Measurements from ENCODE around the gene RERE.

The RERE gene

DNA sequence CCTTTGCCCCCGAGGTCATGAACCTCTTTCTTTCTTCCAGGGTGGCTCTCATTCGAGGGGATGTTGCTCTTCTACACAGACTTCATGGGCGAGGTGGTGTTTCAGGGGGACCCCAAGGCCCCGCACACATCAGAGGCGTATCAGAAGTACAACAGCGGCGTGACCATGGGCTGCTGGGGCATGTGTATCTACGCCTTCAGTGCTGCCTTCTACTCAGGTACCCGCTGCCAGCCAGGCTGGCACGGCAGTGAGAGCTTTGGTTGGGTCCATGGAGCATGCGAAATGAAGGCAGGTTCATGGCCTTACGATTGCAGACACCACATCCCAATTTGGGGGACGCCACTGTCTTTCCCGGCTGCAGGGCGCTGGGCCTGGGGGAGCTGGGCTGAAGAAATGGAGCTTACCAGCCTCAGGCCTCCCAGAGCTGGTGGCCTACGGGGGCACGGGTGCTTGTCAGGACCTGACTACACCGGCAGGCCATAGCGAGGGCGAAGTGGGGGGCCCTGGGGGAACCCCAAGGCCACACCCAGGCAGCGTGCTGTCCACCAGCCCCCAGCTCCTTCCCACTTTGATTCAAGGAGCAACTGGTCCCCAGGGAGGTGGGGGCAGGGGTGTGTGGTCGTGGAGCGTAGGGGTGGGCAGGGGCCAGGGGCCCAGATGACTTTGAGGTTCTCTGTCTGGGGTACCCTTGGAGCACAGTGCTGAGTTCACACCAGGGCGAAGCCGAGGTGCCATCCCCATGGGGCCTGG is 479.5 kb downstream of the RERE start:
- no peak for DNase-seq

DNA sequence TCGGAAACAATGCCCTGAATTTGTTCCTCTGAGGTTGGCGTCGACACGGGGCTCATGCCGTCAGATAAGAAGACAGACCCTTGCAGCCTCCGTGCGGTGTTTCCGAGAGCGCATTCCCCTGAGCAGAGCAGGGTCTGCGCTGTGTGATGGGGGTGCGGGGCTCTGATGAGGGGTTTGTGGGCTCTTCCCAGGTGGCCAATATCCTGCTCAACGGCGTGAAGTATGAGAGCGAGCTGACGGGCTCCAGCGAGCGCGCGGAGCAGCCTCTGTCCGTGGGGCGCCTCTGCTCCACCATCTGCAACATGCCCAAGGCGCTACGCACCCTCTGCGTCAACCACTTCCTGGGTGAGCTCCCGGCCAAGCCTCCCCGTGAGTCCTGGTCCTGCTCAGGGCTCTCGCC is 482.2 kb downstream of the RERE start:
- no peak for DNase-seq

DNA sequence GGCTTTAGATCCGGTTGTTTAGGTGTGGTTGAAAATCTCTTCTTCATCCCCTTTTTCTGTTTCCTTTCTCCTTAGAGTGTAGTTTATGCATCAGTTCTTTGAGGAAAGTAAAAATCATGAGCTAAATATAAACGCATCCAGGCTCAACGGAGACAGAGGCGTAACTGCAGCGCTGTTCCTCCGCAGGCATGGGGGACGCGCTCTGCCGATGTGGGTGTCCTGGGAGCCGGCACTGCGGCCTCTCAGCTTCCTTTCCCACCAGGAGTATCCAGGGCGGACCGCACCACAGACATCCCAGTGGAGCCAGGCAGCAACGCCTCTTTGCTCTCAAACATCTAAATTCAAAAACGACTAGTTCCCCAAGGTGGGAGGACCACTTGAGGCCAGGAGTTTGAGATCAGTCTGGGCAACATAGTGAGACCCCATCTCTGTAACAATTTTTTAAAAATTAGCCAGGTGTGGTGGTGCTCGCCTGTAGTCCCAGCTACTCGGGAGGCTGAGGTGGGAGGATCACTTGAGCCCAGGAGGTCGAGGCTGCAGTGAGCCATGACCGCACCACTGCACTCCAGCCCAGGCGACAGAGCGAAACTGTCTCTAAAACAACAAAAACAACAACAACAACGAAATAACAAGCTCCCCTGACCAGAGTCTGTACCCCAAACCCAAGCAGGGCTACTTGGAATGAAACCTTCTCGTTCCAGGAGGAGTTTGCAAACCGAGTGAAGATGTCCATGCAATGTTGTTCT is 483.2 kb downstream of the RERE start:
- no peak for DNase-seq

DNA sequence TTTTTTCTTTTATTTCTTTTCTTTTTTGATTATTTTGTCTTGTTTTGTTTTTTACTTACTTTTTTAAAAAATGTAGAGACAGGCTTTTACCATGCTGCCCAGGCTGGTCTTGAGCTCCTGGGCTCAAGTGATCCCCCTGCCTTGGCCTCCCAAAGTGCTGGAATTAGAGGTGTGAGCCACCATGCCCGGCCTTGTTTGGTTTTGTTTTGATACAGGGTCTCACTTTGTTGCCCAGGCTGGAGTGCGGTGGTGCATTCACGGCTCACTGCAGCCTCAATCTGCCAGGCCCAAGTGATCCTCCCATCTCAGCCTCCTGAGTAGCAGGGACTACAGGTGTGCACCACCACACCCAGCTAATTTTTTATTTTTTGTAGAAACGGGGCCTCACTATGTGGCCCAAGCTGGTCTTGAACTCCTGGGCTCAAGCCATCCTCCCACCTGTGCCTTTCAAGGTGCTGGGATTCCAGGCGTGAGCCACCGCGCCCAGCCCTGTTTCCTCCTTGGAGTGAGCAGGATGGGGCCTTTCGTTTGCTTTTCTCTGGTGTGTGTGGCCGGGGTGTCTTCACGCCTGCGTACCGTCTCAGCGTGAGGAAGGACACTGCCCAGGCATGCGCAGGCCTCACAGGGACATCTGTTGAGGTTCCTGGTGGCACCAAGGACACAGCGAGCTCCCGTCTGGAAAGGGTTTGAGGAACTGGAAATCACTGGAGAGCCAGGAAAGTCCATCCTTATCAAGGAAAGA is 484.0 kb downstream of the RERE start:
- DNase-seq: no peak

DNA sequence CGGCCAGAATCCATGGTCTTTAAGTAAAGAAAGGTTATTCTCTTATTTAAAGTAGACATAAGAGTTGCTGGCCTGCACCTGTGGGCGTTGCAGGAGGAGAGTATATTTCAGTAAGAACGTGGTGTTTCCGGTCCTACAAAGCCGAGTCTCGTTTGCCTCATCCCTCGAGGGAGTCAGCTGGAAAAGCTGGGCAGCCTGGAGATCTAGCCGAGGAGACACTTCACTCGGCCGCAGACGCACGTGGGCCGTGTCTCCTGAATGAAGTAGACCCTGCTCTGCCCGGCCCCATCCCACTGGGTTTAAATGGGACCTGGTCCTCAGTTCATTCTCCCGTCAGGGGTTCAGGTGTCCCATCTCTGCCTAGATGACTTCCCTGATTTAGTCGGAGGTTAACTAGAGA is 484.6 kb downstream of the RERE start:
- DNase-seq: no peak

DNA sequence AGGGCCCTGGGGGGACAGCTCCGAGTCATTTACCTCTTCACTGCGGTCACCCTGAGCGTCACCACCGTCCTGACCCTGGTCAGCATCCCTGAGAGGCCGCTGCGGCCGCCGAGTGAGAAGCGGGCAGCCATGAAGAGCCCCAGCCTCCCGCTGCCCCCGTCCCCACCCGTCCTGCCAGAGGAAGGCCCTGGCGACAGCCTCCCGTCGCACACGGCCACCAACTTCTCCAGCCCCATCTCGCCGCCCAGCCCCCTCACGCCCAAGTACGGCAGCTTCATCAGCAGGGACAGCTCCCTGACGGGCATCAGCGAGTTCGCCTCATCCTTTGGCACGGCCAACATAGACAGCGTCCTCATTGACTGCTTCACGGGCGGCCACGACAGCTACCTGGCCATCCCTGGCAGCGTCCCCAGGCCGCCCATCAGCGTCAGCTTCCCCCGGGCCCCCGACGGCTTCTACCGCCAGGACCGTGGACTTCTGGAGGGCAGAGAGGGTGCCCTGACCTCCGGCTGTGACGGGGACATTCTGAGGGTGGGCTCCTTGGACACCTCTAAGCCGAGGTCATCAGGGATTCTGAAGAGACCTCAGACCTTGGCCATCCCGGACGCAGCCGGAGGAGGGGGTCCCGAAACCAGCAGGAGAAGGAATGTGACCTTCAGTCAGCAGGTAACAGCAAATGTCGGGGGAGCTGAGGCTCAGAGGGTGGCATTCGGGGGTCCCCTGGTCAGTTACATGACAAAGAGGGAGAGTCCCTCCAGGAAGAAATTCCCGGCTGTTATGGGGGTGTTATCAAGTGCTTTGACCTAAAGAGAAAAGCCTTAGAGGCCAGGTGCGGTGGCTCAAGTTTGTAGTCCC is 486.9 kb downstream of the RERE start:
- DNase-seq: no peak

DNA sequence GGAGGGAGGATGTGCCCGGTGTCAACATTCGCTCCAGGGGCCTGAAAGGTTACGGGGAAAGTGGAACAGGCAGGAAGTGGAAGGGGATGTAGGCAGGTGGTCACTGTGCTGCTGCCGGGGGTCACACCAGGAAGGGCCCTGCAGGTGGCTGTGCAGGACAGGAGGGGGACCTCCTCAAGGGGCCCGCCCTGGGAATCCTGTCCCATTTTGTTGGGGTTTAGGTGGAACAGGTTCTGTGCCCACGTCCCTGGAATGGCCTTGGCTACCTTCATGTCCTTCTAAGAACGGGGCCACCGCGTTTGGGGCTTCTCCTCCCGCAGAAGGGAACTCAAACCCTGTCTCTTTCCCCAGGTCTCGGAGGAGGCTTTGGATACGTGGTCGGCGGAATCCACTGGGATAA is 487.6 kb downstream of the RERE start:
- DNase-seq: no peak

DNA sequence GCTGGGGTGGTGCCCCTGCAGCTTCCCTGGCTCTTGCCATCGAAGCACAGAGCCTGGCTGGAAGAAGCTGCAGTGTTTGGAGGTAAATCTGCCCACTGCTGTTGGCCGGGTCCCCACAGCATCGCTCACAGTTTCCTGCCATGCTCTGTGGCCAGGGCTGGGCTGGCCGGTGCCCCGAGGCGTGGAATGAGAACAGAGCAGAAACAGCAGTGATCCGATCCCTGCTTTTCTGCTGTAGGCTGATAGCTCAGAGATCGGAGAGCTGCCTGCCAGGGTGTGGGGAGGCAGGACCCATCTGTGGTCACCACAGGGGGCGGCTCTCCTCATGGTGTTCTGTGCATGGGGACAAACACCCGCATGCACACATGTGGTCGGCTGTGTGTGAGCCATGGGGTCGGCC is 488.0 kb downstream of the RERE start:
- DNase-seq: no peak

DNA sequence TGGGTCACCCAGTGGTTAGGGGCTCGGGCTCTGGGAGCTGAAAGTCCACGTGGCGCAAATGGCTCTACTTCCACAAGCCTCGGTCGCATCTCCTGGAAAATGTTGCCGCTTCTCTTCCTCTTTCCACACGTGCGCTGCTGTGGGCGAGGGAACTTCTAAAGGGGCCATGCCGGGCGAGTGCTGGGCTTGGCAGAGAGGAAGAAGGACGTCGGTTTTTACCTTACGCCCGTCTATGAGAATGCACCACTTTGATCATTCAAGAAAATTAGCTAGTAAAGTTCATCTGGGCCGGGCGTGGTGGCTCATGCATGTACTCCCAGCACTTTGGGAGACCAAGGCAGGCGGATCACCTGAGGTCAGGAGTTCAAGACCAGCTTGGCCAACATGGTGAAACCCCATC is 489.2 kb downstream of the RERE start:
- no peak for DNase-seq

DNA sequence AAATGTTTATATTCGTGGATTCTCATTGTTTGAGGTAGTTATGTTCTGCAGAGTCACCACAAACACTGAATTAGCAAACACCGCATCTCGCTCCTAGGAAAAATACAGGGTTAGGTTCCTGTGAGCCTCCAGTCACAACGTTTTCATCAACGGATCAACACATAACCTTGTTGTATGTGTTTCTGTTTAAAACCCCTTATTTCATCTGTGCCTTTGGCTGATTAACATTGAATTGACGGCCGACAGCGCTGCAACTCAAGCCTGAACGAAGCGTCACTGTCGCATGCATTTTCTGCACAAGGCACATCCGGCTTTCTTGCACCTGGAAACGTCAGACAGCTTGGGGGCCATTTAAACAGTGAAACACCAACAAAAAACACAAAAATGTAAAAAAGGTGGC is 491.2 kb downstream of the RERE start:
- DNase-seq: no peak

DNA sequence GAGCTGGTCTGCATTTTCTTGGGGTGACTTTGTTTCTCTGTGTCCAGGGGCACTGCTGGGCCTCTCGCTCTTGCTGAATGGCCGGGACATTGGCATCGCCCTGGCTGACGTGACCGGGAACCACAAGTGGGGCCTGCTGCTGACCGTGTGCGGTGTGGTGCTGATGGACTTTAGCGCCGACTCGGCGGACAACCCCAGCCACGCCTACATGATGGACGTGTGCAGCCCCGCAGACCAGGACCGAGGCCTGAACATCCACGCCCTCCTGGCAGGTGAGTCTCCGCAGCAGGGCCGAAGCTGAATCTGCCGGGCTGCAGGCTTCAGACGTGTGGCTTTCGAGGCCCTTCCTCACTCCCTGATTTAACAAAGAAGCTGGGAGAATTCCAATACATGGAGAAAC is 491.7 kb downstream of the RERE start:
- no peak for DNase-seq

DNA sequence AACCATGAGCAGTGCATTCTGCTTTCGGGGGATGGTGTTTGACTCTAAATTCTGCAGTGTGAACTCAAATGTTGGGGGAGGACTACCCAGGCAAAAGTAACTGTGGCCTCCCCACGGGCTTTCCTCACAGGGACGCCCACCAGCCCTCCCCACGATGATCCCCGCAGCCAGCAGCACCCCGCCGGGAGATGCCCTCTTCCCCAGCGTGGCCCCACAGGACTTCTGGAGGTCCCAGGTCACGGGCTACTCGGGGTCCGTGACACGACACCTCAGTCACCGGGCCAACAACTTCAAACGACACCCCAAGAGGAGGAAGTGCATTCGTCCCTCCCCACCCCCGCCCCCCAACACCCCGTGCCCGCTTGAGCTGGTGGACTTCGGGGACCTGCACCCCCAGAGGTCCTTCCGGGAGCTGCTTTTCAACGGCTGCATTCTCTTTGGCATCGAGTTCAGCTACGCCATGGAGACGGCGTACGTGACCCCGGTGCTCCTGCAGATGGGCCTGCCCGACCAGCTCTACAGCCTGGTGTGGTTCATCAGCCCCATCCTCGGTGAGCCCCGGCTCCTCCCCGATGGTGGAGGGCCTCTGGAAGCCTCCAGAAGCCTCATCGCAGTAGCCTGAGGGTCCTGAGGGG is 493.1 kb downstream of the RERE start:
- no peak for DNase-seq

DNA sequence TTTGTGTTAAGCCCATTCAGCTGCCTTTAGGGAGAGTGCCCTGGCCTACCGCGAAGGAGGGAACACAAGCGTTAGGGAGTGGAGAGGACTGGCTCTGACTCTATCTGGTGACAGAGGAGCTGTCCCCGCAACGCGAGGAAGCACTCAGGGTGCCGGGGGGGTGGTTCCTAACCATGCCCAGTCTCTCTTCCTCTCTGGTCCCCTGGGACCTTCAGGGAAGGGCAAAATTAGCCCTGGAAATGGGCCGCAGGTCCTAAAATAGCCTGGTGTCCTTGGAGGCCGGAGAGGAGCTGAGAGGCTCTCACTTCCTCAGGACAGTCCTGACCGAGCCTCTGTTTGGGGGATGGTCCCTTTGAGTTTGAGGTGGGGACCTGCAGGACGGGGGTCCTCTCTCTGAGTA is 493.7 kb downstream of the RERE start:
- DNase-seq: no peak

DNA sequence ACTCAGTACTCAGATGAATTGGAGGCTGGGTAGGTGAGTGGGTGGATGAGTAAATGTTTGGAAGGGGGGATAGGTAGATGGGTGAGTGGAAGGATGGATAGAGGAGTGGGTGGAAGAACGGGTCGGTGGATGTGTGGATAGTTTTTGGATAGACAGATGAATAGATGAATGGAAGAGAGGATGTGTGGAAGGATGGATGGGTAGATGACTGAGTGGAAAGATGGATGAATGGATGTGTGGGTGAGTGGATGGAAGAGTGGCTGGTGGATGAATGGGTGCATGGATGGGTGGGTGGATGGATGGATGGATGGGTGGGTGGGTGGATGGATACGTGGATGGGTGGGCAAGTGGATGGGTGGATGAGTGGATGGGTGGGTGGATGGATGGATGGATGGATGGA is 495.8 kb downstream of the RERE start:
- DNase-seq: no peak

DNA sequence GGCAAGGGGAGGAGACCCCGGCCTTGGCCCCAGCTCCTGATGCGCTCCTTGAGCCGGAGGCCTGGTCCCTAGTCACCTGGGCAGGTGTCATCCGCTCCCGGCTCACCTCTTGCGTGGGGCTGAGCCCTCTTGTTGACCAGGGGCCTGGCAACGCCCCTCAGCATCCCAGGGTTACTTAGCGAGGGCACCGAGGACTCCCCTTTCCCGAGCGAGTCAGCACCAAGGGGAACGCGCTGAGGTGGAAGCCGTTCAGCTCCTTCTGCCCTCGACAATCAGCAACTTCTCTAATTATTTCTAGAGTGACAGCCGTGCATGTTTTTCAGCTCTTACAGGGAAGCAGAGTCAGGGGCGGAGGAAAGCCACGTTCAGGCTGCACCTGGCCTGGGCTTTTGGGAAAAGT is 499.0 kb downstream of the RERE start:
- DNase-seq: no peak

DNA sequence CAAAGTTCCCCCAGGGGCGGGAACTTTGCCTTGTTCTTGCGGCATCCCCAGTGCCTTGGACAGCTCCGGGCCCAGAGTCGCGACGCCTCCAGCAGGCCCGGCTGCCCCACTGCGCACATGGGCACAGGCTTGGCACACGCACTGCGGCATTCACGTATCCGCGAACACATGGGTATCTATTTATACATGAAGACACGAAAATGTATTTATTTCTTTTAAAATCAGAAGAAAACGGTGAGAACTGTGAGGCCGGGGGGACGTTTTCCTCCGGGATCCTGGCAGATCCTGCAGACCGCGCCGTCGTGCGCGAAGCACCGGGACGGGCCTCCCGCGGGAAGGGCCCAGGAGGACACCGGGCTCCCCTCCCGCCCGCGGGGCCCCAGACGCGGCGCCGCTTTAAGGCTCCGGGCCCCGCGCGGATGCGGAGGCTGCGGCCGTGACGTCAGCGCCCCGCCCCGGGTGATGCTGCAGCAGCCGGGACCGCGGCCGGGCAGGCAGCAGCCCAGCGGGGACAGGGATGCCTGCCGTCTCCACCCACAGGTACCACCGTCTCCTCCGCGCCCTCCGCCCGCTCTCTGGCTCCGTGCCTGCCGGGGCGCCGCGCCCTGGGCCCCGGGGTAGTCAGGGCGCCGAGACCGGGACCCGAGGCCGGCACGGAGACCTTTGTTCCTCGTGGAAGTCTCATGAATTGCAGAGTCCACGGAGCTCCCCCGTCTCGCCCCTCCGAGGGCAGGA is 499.6 kb downstream of the RERE start, which contains the start of gene SLC45A1:
SLC45A1 (plus strand) TSS at position 468 of the 735 bp plus-strand sequence. CDS start 6,216 bp downstream, outside the sequence.
- no peak for DNase-seq

DNA sequence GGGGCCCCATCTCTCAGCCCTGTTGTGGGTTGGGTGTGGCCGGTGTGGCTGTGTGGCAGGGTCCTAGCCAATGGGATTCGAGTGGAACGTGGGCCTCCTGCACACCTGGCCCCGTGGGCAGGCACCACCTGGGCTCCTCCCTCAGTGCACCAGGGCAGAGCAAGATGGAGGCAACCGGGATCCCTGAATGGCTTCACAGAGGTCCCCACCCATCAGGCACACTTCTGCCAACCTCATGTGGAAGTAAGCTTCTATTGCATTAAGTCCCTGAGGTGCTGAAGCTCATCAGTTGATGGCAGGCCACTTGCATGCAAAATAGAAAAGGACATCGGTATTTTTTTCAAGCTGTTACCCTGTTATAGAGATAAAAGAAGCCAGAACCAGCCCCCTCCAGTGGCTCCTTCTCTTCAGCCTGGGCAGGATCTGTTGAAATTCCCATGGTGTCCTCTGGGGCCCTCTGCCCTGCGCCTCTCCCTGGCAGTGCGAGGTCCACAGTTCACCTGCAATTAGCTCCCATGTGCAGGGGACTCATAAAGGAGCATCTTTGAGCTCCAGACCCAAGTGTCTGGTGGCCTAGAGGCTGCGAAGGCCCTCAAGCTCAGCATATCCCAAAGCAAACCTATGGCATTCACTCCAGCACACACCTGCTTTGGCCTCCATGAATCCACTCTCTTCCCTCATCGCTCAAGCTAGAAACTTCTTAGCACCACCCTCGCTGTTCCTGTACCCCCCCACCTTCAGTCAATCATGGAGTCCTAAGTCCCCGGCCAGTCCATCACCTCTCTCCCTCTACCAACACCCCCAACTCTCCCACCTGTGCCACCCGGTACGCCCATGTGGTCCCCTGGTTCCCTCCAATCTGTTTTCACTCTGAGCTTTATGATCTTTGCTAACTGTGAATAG is 501.6 kb downstream of the RERE start:
- no peak for DNase-seq

DNA sequence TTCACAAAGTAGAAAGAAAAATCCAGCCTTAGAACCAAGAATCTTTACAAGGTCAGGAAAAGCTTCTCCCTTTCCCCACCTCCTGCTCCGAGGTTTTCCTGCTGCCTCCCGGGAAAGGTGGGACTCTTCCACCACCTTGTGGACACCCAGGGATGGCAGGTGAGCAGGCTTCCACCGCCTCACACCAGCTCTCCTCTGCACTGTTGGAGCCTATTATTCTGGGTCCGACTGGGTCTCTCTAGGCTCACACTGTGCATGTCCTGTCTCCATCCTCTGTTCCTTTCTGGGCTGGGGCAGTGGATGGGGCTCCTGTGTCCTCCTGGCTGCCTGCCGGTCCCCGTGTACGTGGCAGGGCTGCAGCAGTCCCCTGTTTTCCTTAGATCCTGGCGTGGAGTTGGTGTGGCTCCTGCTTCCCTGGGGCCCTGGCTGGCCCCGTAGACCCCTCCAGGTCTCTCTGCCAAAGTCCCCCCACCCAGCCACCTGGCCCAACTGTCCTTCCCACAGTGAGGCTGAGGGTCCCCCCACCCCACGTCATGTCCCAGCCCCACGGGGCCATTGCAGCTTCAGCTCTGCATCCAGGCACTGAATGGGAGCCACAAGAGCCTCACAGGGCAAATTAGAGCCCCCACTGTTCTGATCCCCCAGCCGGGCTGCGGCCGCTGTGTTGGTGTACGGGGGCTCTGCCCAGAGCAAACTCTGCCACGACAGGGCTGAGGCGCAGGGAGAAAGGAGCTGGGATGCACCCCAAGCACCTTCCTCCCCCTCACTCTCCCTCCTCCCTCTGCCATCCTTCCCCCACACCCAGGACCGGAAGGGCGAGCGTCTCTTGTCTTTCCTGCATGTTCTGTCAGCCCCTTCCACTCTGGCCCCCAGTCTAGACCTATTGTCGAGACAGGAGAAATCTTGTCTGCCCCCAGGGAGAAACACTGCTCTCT is 502.8 kb downstream of the RERE start:
- peak; percentile 32 for DNase-seq

DNA sequence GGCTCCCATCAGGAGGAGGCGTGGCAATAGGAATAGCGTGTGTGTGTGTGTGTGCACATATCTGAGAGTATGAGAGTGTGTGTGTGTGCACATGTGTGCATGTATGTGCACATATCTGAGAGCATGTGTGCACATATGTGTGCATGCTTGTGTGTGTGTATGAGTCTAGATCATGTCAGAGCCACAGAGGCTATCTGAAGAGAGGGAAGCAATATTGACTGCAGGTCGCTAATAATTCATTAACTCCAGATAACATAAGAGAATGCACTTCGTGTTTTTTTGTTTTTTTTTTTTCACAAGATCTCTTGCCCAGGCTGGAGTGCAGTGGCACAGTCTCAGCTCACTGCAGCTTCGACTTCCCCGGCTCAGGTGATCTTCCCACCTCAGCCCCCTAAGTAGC is 504.2 kb downstream of the RERE start:
- no peak for DNase-seq
